Activated CD4-positive, CD25-positive, alpha-beta regulatory T cell treated with anti-CD3 and anti-CD28 coated beads, Interleukin-2, amount 50 U/mL, for 16 hours (primary cell): ENCODE results near the gene OR14A16.

Experiments
- DNase-seq: peaks from one replicate; pipeline ENCODE4 v3.0.0-alpha.2; 2020; ENCODE audit warnings: low read depth, low spot score

The OR14A16 gene

GRCh38 chr1:247769603-247770002, 54.3 kb downstream of the OR14A16 start:
- DNase-seq, result no peak
